Measurements from ENCODE around the gene HYAL3. TPM values are rescaled to one million over a fixed set of nuclear protein-coding genes. Genes with fewer than 3 reads are reported as not detected.
"Not testable (repeated sequence)": the region's sequence is repeated elsewhere in the genome, so short reads cannot be mapped to it uniquely, and the experiment has no call there.

Gene HYAL3
- total RNA-seq, 1 experiment from 2014 or later, result 12.0 TPM

- no peak for DNase-seq (ENCODE audit: low read depth)
Measured at GRCh38 chr3:50314816-50315215, 15.6 kb upstream of the HYAL3 start.

- DNase-seq (ENCODE audit: low read depth), result no peak
Measured at GRCh38 chr3:50314342-50314741, 15.1 kb upstream of the HYAL3 start.

- DNase-seq (ENCODE audit: low read depth), result not testable (repeated sequence)
Measured at GRCh38 chr3:50312041-50312440, 12.8 kb upstream of the HYAL3 start.

- no peak for DNase-seq (ENCODE audit: low read depth)
Measured at GRCh38 chr3:50304601-50305000, 5.4 kb upstream of the HYAL3 start.

GRCh38 chr3:50303013-50303815 is 4.0 kb upstream of the HYAL3 start, which contains the start of gene HYAL1:
HYAL1 (minus strand) TSS chr3:50303574; CDS start chr3:50302956, 618 bp downstream.
- DNase-seq (ENCODE audit: low read depth), result no peak

GRCh38 chr3:50302095-50303012 is 3.1 kb upstream of the HYAL3 start:
- DNase-seq (ENCODE audit: low read depth), result no peak

- no peak for DNase-seq (ENCODE audit: low read depth)
Measured at GRCh38 chr3:50300681-50301254, 1.6 kb upstream of the HYAL3 start.

- DNase-seq (ENCODE audit: low read depth), result peak; percentile 40
Measured at GRCh38 chr3:50299929-50300680, 900 bp upstream of the HYAL3 start.

- DNase-seq (ENCODE audit: low read depth), result no peak
Measured at GRCh38 chr3:50299638-50299928, 378 bp upstream of the HYAL3 start.

GRCh38 chr3:50297896-50298725 is 1.1 kb downstream of the HYAL3 start:
- DNase-seq (ENCODE audit: low read depth), result no peak

- no peak for DNase-seq (ENCODE audit: low read depth)
Measured at GRCh38 chr3:50297384-50297775, 1.8 kb downstream of the HYAL3 start.

- no peak for DNase-seq (ENCODE audit: low read depth)
Measured at GRCh38 chr3:50296721-50297383, 2.4 kb downstream of the HYAL3 start.

GRCh38 chr3:50295553-50296431 is 3.4 kb downstream of the HYAL3 start:
- DNase-seq (ENCODE audit: low read depth), result no peak

GRCh38 chr3:50294492-50295403 is 4.5 kb downstream of the HYAL3 start:
- DNase-seq (ENCODE audit: low read depth), result no peak

- no peak for DNase-seq (ENCODE audit: low read depth)
Measured at GRCh38 chr3:50294089-50294488, 5.1 kb downstream of the HYAL3 start.

GRCh38 chr3:50293079-50293801 is 6.0 kb downstream of the HYAL3 start:
- no peak for DNase-seq (ENCODE audit: low read depth)

Data from RPMI7951 (cell line).